Activated naive CD4-positive, alpha-beta T cell treated with anti-CD3 and anti-CD28 coated beads, Interleukin-2, amount 50 U/mL, for 72 hours (primary cell): ENCODE data around the gene TAF11L13. TPM values are rescaled to one million over a fixed set of nuclear protein-coding genes. Genes with fewer than 3 reads are reported as not detected.
"Not testable (repeated sequence)": the region's sequence is repeated elsewhere in the genome, so short reads cannot be mapped to it uniquely, and the experiment has no call there.

Experiments
- ATAC-seq, 2 donors: fragments of 150-1000 bp; cut with Tn5 transposase; 2 replicates each; pipeline ENCODE4 v1.10.0; 2021; ENCODE audit warnings: mild to moderate bottlenecking in 2 of 2, moderate library complexity in 2 of 2
- DNase-seq, 2 donors: peaks; one replicate each; pipeline ENCODE4 v3.0.0; 2021 to 2022; ENCODE audit warnings: low spot score in 2 of 2
- H3K27ac Mint-ChIP-seq, 2 donors: one replicate each; pipeline ENCODE4 v1.8.0; 2022; ENCODE audit warnings: mild to moderate bottlenecking in 2 of 2, mixed read lengths in 2 of 2
- H3K36me3 Mint-ChIP-seq, 2 donors: one replicate each; pipeline ENCODE4 v1.8.0; 2022; ENCODE audit warnings: mixed read lengths in 2 of 2
- H3K9me3 Mint-ChIP-seq, 2 donors: one replicate each; pipeline ENCODE4 v1.8.0; 2022; ENCODE audit warnings: mixed read lengths in 2 of 2
- total RNA-seq, 2 donors: library from RNA; stranded (reverse); gene quantifications; one replicate each; pipeline ENCODE4 v1.2.3, GENCODE V29; 2022

The TAF11L13 gene
- total RNA-seq = not detected

DNA sequence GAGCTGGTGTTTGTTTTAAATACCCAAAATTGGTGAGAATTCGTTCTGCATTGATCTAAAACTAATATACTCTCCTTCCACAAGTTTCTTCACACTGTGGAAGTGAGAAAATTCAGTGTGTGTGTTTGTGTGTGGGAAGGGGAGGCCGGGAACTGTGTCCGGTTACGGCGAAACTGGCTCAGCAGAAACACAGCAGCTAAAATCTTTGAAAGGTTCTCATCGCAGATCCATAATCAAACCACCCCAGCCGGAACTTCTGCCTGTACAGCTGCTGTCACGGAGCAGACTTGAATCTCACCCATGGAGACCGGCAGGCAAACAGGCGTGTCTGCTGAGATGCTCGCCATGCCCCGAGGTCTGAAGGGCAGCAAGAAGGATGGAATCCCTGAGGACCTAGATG lies at the start of gene TAF11L13:
Gene TAF11L13 (plus strand): TSS at position 301 of the 400 bp plus-strand sequence.
- DNase-seq, H3K27ac Mint-ChIP-seq, ATAC-seq, H3K9me3 Mint-ChIP-seq, H3K36me3 Mint-ChIP-seq: not testable (repeated sequence)

GRCh38 chr5:17585658-17586057 lies 46.2 kb upstream of the TAF11L13 start, which contains the start of gene TAF11L7:
Gene TAF11L7 (minus strand): TSS chr5:17585758.
- ATAC-seq, H3K9me3 Mint-ChIP-seq, DNase-seq, H3K36me3 Mint-ChIP-seq, H3K27ac Mint-ChIP-seq: not testable (repeated sequence)

- not testable (repeated sequence) for H3K27ac Mint-ChIP-seq, DNase-seq, H3K36me3 Mint-ChIP-seq, ATAC-seq, H3K9me3 Mint-ChIP-seq
Observed at GRCh38 chr5:17590860-17591259, 41.0 kb upstream of the TAF11L13 start, which contains the start of gene TAF11L8. Gene TAF11L8 (minus strand): TSS chr5:17590960.

DNA sequence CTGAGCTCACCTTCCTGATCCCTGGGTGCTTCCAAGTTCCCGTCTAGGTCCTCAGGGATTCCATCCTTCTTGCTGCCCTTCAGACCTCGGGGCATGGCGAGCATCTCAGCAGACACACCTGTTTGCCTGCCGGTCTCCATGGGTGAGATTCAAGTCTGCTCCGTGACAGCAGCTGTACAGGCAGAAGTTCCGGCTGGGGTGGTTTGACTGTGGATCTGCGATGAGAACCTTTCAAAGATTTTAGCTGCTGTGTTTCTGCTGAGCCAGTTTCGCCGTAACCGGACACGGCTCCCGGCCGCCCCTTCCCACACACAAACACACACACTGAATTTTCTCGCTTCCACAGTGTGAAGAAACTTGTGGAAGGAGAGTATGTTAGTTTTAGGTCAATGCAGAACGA lies 37.6 kb upstream of the TAF11L13 start, which contains the start of gene TAF11L9:
Gene TAF11L9 (minus strand): TSS at position 140 of the 400 bp plus-strand sequence.
- H3K27ac Mint-ChIP-seq, H3K9me3 Mint-ChIP-seq, H3K36me3 Mint-ChIP-seq, DNase-seq, ATAC-seq: not testable (repeated sequence)

DNA sequence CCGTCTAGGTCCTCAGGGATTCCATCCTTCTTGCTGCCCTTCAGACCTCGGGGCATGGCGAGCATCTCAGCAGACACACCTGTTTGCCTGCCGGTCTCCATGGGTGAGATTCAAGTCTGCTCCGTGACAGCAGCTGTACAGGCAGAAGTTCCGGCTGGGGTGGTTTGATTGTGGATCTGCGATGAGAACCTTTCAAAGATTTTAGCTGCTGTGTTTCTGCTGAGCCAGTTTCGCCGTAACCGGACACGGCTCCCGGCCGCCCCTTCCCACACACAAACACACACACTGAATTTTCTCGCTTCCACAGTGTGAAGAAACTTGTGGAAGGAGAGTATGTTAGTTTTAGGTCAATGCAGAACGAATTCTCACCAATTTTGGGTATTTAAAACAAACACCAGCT lies 34.2 kb upstream of the TAF11L13 start, which contains the start of gene TAF11L10:
Gene TAF11L10 (minus strand): TSS at position 101 of the 400 bp plus-strand sequence.
- not testable (repeated sequence) for DNase-seq, H3K27ac Mint-ChIP-seq, H3K9me3 Mint-ChIP-seq, ATAC-seq, H3K36me3 Mint-ChIP-seq

- peaks cover 8 to 15% of the 10 kb centered on the region in 2 donors for H3K9me3 Mint-ChIP-seq
- ATAC-seq, H3K36me3 Mint-ChIP-seq, H3K27ac Mint-ChIP-seq, DNase-seq: not testable (repeated sequence)
Observed at GRCh38 chr5:17603880-17604279, 28.0 kb upstream of the TAF11L13 start, which contains the start of gene TAF11L11. Gene TAF11L11 (plus strand): TSS chr5:17604183.

GRCh38 chr5:17604951-17605350 lies 26.9 kb upstream of the TAF11L13 start:
- DNase-seq (no peak), ATAC-seq (no peak)
- H3K36me3 Mint-ChIP-seq = no peaks in the 10 kb centered on the region
- H3K27ac Mint-ChIP-seq = no peak overlapping the region
- H3K9me3 Mint-ChIP-seq = peaks cover 8 to 12% of the 10 kb centered on the region in 2 donors

DNA sequence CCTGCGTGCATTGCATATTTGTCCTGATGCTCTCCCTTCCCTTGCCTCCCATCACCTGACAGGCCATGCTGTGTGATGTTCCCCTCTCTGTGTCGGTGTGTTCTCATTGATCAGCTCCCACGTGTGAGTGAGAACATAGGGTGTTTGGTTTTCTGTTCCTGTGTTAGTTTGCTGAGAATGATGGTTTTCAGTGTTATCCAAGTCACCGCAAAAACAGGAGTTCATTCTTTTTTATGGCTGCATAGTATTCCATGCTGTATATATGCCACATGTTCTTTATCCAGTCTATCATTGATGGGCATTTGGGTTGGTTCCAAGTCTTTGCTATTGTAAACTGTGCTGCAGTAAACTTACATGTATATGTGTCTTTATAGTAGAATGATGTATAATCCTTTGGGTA lies 24.4 kb upstream of the TAF11L13 start:
- not testable (repeated sequence) for ATAC-seq, H3K36me3 Mint-ChIP-seq, H3K27ac Mint-ChIP-seq, DNase-seq
- H3K9me3 Mint-ChIP-seq = peaks cover 9 to 13% of the 10 kb centered on the region in 2 donors

DNA sequence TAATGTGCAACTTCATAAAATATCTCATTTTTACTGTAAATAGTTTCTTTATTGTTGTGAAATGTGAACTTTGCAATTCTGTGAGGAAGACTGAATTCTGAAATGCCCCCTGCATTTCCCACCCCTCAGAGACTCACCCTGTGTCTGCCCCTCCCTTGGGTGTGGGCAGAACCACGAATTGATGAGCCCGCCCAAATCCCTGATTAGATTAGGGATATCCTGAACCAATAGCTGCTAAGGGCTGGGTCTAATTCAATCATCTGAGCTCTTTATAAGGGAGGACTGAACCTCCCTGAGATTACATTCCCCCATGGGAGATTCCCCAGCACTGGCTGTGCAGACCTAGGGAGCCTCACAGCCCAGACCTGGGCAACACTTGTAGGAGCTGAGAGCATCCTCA lies 21.8 kb upstream of the TAF11L13 start, which contains the start of gene TAF11L12:
Gene TAF11L12 (plus strand): TSS at position 301 of the 400 bp plus-strand sequence.
- DNase-seq, H3K27ac Mint-ChIP-seq, ATAC-seq, H3K36me3 Mint-ChIP-seq: not testable (repeated sequence)
- H3K9me3 Mint-ChIP-seq = peaks cover 4 to 25% of the 10 kb centered on the region in 2 donors

- peaks cover 8 to 28% of the 10 kb centered on the region in 2 donors for H3K9me3 Mint-ChIP-seq
- H3K36me3 Mint-ChIP-seq = no peaks in the 10 kb centered on the region
- no peak overlapping the region for H3K27ac Mint-ChIP-seq
- DNase-seq (no peak), ATAC-seq (no peak)
Observed at GRCh38 chr5:17614872-17615605, 16.8 kb upstream of the TAF11L13 start.

DNA sequence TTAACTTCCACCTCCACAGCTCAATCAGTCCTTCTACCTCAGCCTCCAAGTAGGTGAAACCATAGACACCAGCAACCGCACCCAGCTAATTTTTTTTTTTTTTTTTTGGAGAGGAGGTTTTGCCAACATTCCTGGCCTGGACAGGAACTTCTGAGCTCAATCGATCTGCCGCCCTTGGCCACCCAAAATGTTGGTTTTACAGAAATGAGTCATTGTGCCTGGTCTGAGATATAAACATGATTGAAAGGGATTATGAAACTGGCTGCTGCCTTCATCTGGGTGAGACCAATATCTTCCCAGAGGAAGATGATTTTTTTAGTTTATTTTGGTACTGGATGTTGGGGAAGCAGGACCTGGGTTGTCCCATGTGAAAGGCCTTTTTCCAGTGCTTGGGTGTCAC lies 12.5 kb upstream of the TAF11L13 start:
- ATAC-seq (no peak), DNase-seq (no peak)
- H3K36me3 Mint-ChIP-seq = no peaks in the 10 kb centered on the region
- peaks cover 8 to 22% of the 10 kb centered on the region in 2 donors for H3K9me3 Mint-ChIP-seq
- H3K27ac Mint-ChIP-seq = no peak overlapping the region

DNA sequence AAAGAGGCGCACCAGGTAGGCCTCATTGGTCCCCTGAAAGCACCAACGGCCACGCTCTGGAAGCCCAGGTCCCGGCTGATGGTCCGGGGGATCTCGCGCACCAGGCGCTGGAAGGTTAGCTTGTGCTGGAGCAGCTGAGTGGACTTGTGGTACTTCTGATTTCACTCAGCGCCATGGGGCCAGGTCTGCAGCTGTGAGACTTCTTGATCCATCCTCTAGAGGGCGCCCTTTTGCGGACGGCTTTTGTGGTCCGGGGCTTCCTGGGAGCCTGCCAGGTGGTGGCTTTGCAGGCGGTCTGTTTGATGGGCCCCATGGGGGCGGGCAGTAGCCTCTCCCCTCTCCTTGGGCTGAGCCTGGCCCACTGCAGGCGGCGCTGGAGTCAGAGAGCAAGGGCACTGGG lies 11.3 kb upstream of the TAF11L13 start:
- ATAC-seq (no peak), DNase-seq (no peak)
- Mint-ChIP-seq H3K36me3 (no peaks in the 10 kb centered on the region), H3K9me3 (peaks cover 8 to 15% of the 10 kb centered on the region in 2 donors), H3K27ac (no peak overlapping the region)

GRCh38 chr5:17625686-17626085 lies 6.2 kb upstream of the TAF11L13 start:
- H3K9me3 Mint-ChIP-seq = peaks cover 0 to 7% of the 10 kb centered on the region in 2 donors
- no peak overlapping the region for H3K27ac Mint-ChIP-seq
- ATAC-seq (no peak), DNase-seq (no peak)
- H3K36me3 Mint-ChIP-seq = no peaks in the 10 kb centered on the region

GRCh38 chr5:17634160-17634559 lies 2.3 kb downstream of the TAF11L13 start, which contains the start of gene TAF11L14:
Gene TAF11L14 (plus strand): TSS chr5:17634460.
- Mint-ChIP-seq H3K9me3 (peaks cover 5 to 6% of the 10 kb centered on the region in 2 donors), H3K36me3 (no peaks in the 10 kb centered on the region), H3K27ac (no peak within 1 kb of the TSS)
- no peak for DNase-seq
- no peak for ATAC-seq

GRCh38 chr5:17649232-17649631 lies 17.3 kb downstream of the TAF11L13 start:
- not testable (repeated sequence) for ATAC-seq, H3K27ac Mint-ChIP-seq, DNase-seq
- Mint-ChIP-seq H3K9me3 (peaks cover 26 to 28% of the 10 kb centered on the region in 2 donors), H3K36me3 (peaks cover under 1 to 18% of the 10 kb centered on the region in 2 donors)

GRCh38 chr5:17655201-17655759 lies 23.4 kb downstream of the TAF11L13 start:
- peaks cover 6 to 17% of the 10 kb centered on the region in 2 donors for H3K9me3 Mint-ChIP-seq
- not testable (repeated sequence) for DNase-seq, ATAC-seq, H3K27ac Mint-ChIP-seq
- peaks cover 5 to 10% of the 10 kb centered on the region in 2 donors for H3K36me3 Mint-ChIP-seq

DNA sequence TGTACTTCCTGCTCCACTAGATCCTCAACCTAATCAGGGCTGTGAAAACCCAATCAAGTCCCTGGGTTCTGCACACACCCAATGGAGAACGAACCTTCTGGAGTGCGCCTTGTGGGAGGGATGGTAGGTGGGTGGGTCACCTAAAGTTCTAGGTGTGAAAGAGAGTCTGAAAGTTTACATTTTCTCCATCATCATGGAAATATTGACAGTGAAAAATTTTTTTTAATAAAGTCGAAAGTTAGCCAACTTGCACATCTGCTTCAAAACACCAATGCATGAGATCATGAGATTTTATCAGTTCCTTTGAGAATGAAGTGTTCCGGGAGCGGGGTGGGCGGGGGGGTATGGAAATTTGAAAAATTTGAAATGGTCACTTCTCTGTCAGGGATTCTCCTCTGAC lies 24.0 kb downstream of the TAF11L13 start:
- DNase-seq = no peak
- Mint-ChIP-seq H3K27ac (no peak overlapping the region), H3K9me3 (peaks cover 9 to 21% of the 10 kb centered on the region in 2 donors), H3K36me3 (peaks cover 8 to 12% of the 10 kb centered on the region in 2 donors)
- no peak for ATAC-seq
